Measurements from ENCODE around the gene CARD9.
"Not testable (repeated sequence)": the region's sequence is repeated elsewhere in the genome, so short reads cannot be mapped to it uniquely, and the experiment has no call there.

Gene CARD9

DNA sequence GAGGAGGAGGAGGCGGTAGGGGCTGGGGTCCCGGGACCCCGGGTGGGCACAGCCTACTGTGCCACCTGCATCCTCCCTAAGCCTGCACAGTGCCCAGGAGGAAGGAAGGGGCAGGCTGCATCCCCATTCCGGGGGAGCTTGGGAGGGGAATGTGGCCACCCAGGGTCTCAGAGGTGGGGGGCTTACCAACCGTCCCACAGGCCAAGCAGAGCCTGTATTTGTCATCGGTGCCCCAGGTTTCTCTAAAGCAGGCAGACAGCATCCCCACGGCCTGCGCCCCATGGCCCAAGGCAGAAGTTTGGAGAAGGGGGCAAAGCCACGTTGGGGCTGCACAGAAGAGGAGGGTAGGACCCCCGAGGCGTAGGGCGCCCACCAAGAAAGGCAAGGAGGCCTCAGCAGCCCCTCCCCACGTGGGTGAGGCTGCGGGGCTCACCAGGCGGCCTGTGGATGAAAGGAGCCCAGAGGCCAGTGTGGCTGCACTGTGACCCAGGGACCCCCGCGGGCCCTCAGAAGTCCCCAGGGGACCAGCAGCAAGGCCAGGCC is 46.6 kb downstream of the CARD9 start:
- Histone ChIP-seq H3K27me3 (ENCODE audit: control insufficient read depth, insufficient read depth, low read length) (no peaks in the 10 kb centered on the region), H3K4me3 (ENCODE audit: low read depth, low read length) (no peak overlapping the region), H3K4me1 (ENCODE audit: control insufficient read depth, insufficient read depth, low read length) (peaks cover 2% of the 10 kb centered on the region), H3K9ac (ENCODE audit: low read depth, low read length) (peak overlapping the region; percentile 37), H3K36me3 (ENCODE audit: control insufficient read depth, insufficient read depth, low read length) (peaks cover 3% of the 10 kb centered on the region), H3K9me3 (ENCODE audit: control insufficient read depth, insufficient read depth, low read length) (no peaks in the 10 kb centered on the region)

DNA sequence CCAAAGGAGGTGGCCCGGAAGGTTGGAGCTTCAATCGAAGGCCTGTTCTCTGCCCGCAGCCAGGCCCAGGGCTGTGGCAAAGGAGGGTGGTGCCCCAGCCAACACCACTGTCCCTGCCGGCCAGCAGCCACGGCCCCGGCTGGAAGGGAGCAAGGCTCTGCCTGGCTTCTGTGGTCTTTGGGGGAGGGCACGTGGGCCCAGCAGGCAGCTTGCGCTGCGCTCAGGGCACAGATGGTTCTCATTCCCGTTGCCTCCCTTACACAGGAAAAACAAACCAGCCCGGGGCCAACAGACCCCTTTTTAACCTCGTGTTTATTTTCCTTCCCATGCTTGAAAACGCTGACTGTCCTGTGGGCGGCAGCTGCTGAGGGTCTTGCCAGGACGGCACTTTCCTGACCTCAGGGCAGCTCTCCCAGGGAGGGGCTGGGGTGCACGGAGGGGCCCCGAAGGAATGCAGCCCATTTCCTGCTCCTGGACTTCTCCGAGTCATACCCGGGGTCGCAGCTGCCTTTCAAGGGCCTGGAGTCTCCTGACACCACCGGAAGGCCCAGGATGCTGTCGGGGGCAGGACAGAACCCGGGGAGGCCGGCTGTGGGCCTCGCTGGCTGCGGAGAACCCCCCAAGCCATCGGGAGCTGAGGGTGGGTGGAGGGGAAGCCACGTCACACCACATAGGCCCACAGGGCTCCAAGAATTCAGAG is 47.3 kb downstream of the CARD9 start:
- peaks cover 2% of the 10 kb centered on the region for H3K4me1 ChIP-seq (ENCODE audit: control insufficient read depth, insufficient read depth, low read length)
- H3K27me3 ChIP-seq (ENCODE audit: control insufficient read depth, insufficient read depth, low read length), result no peaks in the 10 kb centered on the region
- H3K4me3 ChIP-seq (ENCODE audit: low read depth, low read length), result no peak overlapping the region
- H3K9me3 ChIP-seq (ENCODE audit: control insufficient read depth, insufficient read depth, low read length), result no peaks in the 10 kb centered on the region
- peak overlapping the region; percentile 37 for H3K9ac ChIP-seq (ENCODE audit: low read depth, low read length)
- H3K36me3 ChIP-seq (ENCODE audit: control insufficient read depth, insufficient read depth, low read length), result peaks cover 3% of the 10 kb centered on the region

DNA sequence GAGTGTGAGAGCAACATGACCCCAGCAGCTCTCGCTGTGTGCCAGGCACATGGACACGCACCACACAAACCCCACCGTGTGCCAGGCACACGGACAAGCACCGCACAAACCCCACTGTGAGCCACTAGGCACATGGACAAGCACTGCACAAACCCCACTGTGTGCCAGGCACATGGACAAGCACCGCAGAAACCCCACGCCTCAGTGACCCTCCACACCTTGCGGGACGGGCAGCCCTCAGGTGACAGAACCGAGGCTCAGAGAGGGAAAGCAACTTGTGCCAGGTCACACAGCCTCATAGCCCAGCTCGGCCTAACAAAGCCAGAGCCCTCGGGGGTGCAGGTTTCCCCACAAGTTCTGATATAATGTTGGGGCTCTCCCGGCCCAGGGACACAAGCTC is 48.1 kb downstream of the CARD9 start:
- Histone ChIP-seq H3K4me1 (ENCODE audit: control insufficient read depth, insufficient read depth, low read length) (peaks cover 2% of the 10 kb centered on the region), H3K4me3 (ENCODE audit: low read depth, low read length) (no peak overlapping the region), H3K9ac (ENCODE audit: low read depth, low read length) (no peak overlapping the region), H3K36me3 (ENCODE audit: control insufficient read depth, insufficient read depth, low read length) (peaks cover 3% of the 10 kb centered on the region), H3K27me3 (ENCODE audit: control insufficient read depth, insufficient read depth, low read length) (no peaks in the 10 kb centered on the region), H3K9me3 (ENCODE audit: control insufficient read depth, insufficient read depth, low read length) (no peaks in the 10 kb centered on the region)

DNA sequence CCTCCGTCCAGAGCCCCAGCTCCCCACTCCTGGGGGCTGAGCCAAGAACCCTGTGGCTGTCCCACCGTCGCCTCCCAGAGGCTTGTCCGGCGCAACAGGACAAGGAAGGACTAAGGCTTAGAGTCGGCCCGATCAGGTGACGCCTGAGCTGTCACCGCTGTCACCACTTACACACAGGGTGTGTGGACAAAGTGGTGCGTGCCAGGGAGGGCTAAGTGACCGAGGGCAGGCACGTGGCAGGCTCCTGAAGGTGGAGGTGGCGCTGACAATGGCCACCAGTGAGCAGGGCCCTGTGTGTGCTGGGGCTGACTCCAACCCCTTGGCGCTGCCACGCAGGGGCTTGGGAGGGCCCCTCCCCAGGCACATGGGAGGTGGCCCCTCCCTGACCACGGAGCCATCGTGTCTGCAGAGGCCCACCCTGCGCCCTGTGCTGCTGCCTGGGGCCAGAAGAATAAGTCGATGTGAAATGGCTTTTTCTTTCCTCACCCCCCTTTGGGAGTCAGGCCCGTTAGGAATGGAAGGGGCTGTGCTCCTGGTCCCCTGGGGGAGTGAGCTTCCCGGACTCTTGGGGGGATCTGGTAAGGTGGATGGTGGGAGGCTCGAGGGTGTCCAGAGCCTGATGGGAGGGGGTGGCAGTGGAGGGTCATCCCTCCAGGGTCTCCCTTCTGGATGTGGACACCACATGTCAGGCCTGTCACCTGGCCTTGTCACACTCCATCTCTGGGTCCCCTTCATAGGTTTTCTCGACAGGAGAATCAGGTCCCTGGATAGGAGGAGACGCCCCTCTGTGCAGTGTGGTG is 48.8 kb downstream of the CARD9 start:
- Histone ChIP-seq H3K4me3 (ENCODE audit: low read depth, low read length) (no peak overlapping the region), H3K4me1 (ENCODE audit: control insufficient read depth, insufficient read depth, low read length) (peaks cover 2% of the 10 kb centered on the region), H3K9ac (ENCODE audit: low read depth, low read length) (no peak overlapping the region), H3K27me3 (ENCODE audit: control insufficient read depth, insufficient read depth, low read length) (no peaks in the 10 kb centered on the region), H3K9me3 (ENCODE audit: control insufficient read depth, insufficient read depth, low read length) (no peaks in the 10 kb centered on the region), H3K36me3 (ENCODE audit: control insufficient read depth, insufficient read depth, low read length) (peaks cover 3% of the 10 kb centered on the region)

DNA sequence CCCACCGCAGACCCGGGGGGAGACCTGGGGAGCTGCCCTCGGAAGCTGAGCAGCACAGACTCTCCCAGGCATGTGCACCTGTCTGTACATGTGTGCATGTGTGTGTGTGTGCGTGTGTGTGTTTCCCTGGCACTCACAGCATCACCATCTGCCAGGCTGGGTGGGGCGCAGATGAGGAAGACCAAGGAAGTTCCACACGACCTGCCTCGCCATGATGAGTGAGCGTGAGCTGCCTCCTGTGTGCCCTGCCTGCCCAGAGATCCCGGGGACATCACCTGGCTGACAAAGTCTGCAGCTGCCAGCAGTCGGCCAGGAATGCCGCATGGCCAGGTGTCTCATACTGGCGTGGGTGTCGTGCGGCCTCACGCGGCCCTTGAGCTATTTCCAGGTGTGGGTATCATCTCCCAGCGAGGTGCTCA is 50.1 kb downstream of the CARD9 start:
- Histone ChIP-seq H3K4me1 (ENCODE audit: control insufficient read depth, insufficient read depth, low read length) (peaks cover 2% of the 10 kb centered on the region), H3K4me3 (ENCODE audit: low read depth, low read length) (no peak overlapping the region), H3K36me3 (ENCODE audit: control insufficient read depth, insufficient read depth, low read length) (peaks cover 3% of the 10 kb centered on the region), H3K9me3 (ENCODE audit: control insufficient read depth, insufficient read depth, low read length) (no peaks in the 10 kb centered on the region), H3K9ac (ENCODE audit: low read depth, low read length) (no peak overlapping the region), H3K27me3 (ENCODE audit: control insufficient read depth, insufficient read depth, low read length) (no peaks in the 10 kb centered on the region)

DNA sequence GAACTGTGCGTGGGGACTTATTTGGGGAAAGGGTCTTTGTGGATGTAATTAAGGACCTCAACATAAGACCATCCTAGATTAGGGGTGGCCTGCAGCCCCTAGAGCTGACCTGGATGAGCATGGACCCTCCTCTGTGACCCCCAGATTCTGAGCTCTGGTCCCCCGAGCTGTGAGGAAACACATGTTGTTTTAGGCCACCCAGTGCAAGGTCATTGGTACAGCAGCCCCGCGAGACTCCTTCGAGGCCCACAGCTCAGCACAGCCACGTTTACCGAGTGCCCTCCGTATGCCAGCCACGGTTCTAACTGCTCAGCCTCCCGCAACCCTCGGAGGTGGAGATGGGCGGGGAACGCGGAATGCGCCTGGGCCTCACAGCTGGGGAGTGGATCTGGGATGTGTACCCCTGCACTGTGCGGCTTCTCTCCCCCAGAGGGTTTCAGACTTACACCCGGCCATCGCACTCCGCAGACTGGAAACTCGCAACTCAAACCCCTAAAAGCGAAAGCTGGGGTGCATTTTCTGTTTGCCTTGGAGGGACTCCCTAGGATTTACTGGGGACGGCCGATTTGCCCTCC is 50.6 kb downstream of the CARD9 start:
- Histone ChIP-seq H3K4me1 (ENCODE audit: control insufficient read depth, insufficient read depth, low read length) (peaks cover 2% of the 10 kb centered on the region), H3K9ac (ENCODE audit: low read depth, low read length) (no peak overlapping the region), H3K9me3 (ENCODE audit: control insufficient read depth, insufficient read depth, low read length) (no peaks in the 10 kb centered on the region), H3K36me3 (ENCODE audit: control insufficient read depth, insufficient read depth, low read length) (peaks cover 3% of the 10 kb centered on the region), H3K4me3 (ENCODE audit: low read depth, low read length) (no peak overlapping the region), H3K27me3 (ENCODE audit: control insufficient read depth, insufficient read depth, low read length) (no peaks in the 10 kb centered on the region)

DNA sequence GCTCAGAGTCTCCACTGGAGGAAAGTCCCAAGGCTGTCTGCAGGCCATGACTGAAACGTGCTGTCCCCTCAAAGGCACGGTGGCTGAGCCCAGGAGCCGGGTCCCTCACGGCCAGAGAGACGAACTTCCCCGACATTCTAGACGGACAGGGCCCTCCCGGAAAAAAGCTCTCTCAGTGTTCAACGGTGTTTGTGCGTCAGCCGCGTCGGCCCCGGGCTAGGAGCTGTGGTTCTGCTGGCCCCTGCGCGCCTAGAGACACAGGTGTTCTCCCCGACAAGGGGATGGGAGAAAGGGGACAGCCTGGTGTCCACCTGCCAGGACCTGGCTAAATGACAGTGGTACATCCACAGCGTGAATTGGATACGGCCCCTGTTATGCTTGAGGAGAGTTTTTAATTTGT is 51.9 kb downstream of the CARD9 start:
- Histone ChIP-seq H3K4me1 (ENCODE audit: control insufficient read depth, insufficient read depth, low read length) (no peaks in the 10 kb centered on the region), H3K36me3 (ENCODE audit: control insufficient read depth, insufficient read depth, low read length) (peaks cover 3% of the 10 kb centered on the region), H3K9me3 (ENCODE audit: control insufficient read depth, insufficient read depth, low read length) (no peaks in the 10 kb centered on the region), H3K4me3 (ENCODE audit: low read depth, low read length) (no peak overlapping the region), H3K27me3 (ENCODE audit: control insufficient read depth, insufficient read depth, low read length) (no peaks in the 10 kb centered on the region), H3K9ac (ENCODE audit: low read depth, low read length) (no peak overlapping the region)

DNA sequence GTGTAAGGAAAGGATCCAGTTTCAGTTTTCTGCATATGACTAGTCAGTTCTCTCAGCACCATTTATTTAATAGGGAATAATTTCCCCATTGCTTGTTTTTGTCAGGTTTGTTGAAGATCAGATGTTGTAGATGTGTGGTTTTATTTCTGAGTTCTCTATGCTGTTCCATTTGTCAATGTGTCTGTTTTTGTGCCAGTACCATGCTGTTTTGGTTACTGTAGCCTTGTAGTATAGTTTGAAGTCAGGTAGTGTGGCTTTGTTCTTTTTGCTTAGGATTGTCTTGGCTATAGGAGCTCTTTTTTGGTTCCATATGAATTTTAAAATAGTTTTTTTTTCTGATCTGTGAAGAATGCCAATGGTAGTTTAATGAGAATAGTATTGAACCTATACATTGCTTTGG is 52.5 kb downstream of the CARD9 start:
- H3K9me3 ChIP-seq (ENCODE audit: control insufficient read depth, insufficient read depth, low read length); H3K9ac ChIP-seq (ENCODE audit: low read depth, low read length); H3K36me3 ChIP-seq (ENCODE audit: control insufficient read depth, insufficient read depth, low read length); H3K4me3 ChIP-seq (ENCODE audit: low read depth, low read length); H3K4me1 ChIP-seq (ENCODE audit: control insufficient read depth, insufficient read depth, low read length); H3K27me3 ChIP-seq (ENCODE audit: control insufficient read depth, insufficient read depth, low read length): not testable (repeated sequence)

DNA sequence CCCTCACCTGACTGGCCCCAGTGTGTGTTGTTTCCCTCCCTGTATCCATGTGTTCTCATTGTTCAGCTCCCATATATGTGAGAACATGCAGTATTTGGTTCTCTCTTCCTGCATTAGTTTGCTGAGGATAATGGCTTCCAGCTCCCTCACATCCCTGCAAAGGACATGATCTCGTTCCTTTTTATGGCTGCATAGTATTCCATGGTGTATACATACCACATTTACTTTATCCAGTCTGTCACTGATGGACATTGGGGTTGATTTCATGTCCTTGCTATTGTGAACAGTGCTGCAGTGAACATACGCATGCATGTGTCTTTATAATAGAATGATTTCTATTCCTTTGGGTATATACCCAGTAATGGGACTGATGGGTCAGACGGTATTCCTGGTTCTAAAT is 53.5 kb downstream of the CARD9 start:
- H3K36me3 ChIP-seq (ENCODE audit: control insufficient read depth, insufficient read depth, low read length); H3K4me3 ChIP-seq (ENCODE audit: low read depth, low read length); H3K27me3 ChIP-seq (ENCODE audit: control insufficient read depth, insufficient read depth, low read length); H3K4me1 ChIP-seq (ENCODE audit: control insufficient read depth, insufficient read depth, low read length); H3K9ac ChIP-seq (ENCODE audit: low read depth, low read length); H3K9me3 ChIP-seq (ENCODE audit: control insufficient read depth, insufficient read depth, low read length): not testable (repeated sequence)

DNA sequence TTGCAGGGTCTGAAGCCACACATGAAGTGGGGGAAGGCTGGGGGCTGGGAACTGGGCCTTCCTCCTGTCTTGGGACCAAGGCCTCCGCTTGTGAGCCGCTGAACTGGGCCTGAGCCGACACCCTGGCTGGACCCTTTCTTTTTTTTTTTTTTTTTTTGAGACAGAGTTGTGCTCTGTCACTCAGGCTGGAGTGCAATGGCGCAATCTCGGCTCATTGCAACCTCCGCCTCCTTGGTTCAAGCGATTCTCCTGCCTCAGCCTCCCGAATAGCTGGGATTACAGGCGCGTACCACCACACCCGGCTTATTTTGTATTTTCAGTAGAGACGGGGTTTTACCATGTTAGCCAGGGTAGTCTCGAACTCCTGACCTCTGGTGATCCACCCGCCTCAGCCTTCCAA is 54.2 kb downstream of the CARD9 start:
- not testable (repeated sequence) for H3K9me3 ChIP-seq (ENCODE audit: control insufficient read depth, insufficient read depth, low read length); H3K4me1 ChIP-seq (ENCODE audit: control insufficient read depth, insufficient read depth, low read length); H3K27me3 ChIP-seq (ENCODE audit: control insufficient read depth, insufficient read depth, low read length)

DNA sequence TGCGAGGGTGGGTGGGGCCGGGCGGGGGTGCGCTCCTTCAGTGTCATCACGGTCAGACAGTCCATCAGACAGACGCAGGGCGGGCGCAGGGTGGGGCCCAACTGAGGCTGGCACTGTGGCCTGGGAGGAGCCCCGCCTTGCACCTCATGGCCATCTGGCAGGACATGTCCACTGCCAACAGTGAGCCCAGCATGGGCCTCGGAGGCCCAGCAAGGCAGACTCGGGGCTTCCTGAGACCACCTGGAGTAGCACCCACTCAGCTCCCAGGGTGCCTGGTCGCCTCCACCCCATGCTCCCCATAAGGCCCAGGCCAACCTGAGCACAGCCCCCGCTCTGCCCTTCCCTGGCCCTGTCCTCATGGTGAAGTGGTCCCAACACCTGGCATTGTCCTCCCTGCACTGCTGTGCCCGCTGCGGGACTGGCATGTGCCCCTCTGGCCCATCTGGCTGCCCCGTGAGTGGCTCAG is 54.7 kb downstream of the CARD9 start:
- Histone ChIP-seq H3K9ac (ENCODE audit: low read depth, low read length) (no peak overlapping the region), H3K27me3 (ENCODE audit: control insufficient read depth, insufficient read depth, low read length) (no peaks in the 10 kb centered on the region), H3K4me1 (ENCODE audit: control insufficient read depth, insufficient read depth, low read length) (no peaks in the 10 kb centered on the region), H3K4me3 (ENCODE audit: low read depth, low read length) (no peak overlapping the region), H3K9me3 (ENCODE audit: control insufficient read depth, insufficient read depth, low read length) (peaks cover 7% of the 10 kb centered on the region), H3K36me3 (ENCODE audit: control insufficient read depth, insufficient read depth, low read length) (no peaks in the 10 kb centered on the region)

More for the DNA sequence above, 54.2 kb downstream of the CARD9 start:
- H3K36me3 ChIP-seq (ENCODE audit: control insufficient read depth, insufficient read depth, low read length); H3K4me3 ChIP-seq (ENCODE audit: low read depth, low read length); H3K9ac ChIP-seq (ENCODE audit: low read depth, low read length): not testable (repeated sequence)
